HL-60 (cell line): Measurements from ENCODE around the gene SUSD5.

Source experiments
- DNase-seq, 2 experiments: peaks; one replicate each; pipeline ENCODE4 v3.0.0-alpha.2; 2010 to 2020; ENCODE audit warnings: low read depth in 1 of 2, low spot score in 1 of 2
- H3K27ac ChIP-seq: fragments of 250-450 bp; sonication (Bioruptor Pico); replicated peaks from 2 replicates; pipeline ENCODE4 v1.5.1; 2020; ENCODE audit warnings: mild to moderate bottlenecking, moderate library complexity
- H3K27me3 ChIP-seq: fragments of 250-450 bp; sonication (Bioruptor Pico); 2 replicates; pipeline ENCODE4 v1.5.1; 2021; ENCODE audit warnings: mild to moderate bottlenecking, moderate library complexity; ENCODE audit not compliant: insufficient read depth, poor library complexity, severe bottlenecking
- H3K4me3 ChIP-seq: replicated peaks from 2 replicates; pipeline ENCODE4 v1.5.1; 2011; ENCODE audit warnings: mild to moderate bottlenecking, control low read depth, low read length; ENCODE audit not compliant: insufficient read depth
- GABPA ChIP-seq: IDR thresholded peaks from 2 replicates; pipeline ENCODE4 v1.6.1; 2012; ENCODE audit warnings: low read depth
- POLR2AphosphoS5 ChIP-seq: IDR thresholded peaks from 2 replicates; pipeline ENCODE4 v1.6.1; 2012; ENCODE audit warnings: low read depth
- SPI1 ChIP-seq: IDR thresholded peaks from 2 replicates; pipeline ENCODE4 v1.6.1; 2012; ENCODE audit warnings: low read depth, mild to moderate bottlenecking, borderline replicate concordance
- TF ChIP-seq, protein P1 (sequence below): IDR thresholded peaks from one replicate; pipeline ENCODE4 v1.5.1; 2011; ENCODE audit warnings: low read length, control low read depth, inconsistent platforms; ENCODE audit not compliant: insufficient read depth
- TF ChIP-seq, protein P2 (sequence below): IDR thresholded peaks from 2 replicates; pipeline ENCODE4 v1.6.1; 2012; ENCODE audit warnings: low read depth; ENCODE audit not compliant: insufficient replicate concordance

The SUSD5 gene

DNA sequence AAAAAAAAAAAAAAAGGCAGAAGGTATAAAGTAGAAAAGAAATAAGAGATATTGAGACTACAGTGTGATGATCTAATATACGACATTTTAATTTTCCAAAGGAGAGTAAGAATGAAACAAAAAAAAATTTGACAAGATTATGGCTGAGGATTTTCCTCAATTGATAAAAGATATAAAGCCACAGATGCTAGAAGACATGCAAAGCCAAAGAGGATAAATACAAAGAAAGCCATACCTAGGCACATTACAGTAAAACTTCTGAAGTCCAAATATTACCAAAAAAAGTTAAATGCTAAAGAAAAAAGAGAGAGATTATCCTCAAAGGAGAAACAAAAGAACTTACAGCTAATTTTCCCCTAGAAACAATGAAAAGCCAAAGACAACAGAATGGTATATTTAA is 20.3 kb upstream of the SUSD5 start:
- no peak overlapping the region for H3K4me3 ChIP-seq
- DNase-seq, result no peak
- no peak overlapping the region for H3K27ac ChIP-seq
- no peaks in the 10 kb centered on the region for H3K27me3 ChIP-seq
- TF ChIP-seq, protein P1, sequence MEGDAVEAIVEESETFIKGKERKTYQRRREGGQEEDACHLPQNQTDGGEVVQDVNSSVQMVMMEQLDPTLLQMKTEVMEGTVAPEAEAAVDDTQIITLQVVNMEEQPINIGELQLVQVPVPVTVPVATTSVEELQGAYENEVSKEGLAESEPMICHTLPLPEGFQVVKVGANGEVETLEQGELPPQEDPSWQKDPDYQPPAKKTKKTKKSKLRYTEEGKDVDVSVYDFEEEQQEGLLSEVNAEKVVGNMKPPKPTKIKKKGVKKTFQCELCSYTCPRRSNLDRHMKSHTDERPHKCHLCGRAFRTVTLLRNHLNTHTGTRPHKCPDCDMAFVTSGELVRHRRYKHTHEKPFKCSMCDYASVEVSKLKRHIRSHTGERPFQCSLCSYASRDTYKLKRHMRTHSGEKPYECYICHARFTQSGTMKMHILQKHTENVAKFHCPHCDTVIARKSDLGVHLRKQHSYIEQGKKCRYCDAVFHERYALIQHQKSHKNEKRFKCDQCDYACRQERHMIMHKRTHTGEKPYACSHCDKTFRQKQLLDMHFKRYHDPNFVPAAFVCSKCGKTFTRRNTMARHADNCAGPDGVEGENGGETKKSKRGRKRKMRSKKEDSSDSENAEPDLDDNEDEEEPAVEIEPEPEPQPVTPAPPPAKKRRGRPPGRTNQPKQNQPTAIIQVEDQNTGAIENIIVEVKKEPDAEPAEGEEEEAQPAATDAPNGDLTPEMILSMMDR, result no peak

DNA sequence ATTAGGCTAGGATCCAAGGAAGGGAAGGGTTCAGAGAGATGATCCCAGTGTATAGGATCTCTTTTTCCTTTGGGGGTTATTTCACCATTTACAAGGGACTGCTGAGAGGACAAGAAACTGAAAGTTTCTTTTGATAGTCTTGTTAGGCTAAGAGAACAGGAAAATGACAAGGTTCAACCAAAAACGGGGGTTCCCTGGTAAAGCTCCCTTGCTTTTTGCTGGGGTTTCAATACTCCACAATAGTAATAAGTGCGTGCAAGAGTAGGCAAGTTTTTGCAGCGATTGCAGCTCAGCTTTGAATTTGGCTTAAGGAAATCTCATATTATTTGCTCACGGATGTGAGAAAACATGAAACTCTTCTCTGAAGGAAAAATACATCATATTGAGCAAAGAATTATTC is 18.8 kb upstream of the SUSD5 start:
- TF ChIP-seq, protein P1, result no peak
- TF ChIP-seq SPI1 (no peak), GABPA (no peak), POLR2AphosphoS5 (no peak)
- DNase-seq, result no peak
- Histone ChIP-seq H3K4me3 (no peak overlapping the region), H3K27ac (no peak overlapping the region), H3K27me3 (no peaks in the 10 kb centered on the region)

DNA sequence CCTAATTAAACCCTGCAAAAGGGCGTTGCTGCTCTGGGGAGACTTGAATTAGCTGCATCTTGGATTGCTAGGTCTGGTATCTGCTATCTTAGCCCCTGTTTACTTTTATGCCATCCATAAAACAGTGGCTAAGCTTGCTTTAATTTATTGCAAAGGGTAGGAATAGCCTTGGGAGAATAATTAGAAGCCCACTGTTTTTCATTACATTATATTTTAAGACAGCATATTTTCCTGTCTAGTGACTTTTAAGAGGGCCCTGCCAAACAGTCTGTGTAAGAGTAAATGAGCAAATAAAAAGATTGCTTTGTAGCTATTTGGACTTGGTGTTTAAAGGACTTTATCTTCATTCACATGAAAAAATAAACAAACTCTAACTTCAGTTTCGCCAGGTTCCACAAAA is 17.4 kb upstream of the SUSD5 start:
- TF ChIP-seq POLR2AphosphoS5, result no peak
- TF ChIP-seq, protein P2, sequence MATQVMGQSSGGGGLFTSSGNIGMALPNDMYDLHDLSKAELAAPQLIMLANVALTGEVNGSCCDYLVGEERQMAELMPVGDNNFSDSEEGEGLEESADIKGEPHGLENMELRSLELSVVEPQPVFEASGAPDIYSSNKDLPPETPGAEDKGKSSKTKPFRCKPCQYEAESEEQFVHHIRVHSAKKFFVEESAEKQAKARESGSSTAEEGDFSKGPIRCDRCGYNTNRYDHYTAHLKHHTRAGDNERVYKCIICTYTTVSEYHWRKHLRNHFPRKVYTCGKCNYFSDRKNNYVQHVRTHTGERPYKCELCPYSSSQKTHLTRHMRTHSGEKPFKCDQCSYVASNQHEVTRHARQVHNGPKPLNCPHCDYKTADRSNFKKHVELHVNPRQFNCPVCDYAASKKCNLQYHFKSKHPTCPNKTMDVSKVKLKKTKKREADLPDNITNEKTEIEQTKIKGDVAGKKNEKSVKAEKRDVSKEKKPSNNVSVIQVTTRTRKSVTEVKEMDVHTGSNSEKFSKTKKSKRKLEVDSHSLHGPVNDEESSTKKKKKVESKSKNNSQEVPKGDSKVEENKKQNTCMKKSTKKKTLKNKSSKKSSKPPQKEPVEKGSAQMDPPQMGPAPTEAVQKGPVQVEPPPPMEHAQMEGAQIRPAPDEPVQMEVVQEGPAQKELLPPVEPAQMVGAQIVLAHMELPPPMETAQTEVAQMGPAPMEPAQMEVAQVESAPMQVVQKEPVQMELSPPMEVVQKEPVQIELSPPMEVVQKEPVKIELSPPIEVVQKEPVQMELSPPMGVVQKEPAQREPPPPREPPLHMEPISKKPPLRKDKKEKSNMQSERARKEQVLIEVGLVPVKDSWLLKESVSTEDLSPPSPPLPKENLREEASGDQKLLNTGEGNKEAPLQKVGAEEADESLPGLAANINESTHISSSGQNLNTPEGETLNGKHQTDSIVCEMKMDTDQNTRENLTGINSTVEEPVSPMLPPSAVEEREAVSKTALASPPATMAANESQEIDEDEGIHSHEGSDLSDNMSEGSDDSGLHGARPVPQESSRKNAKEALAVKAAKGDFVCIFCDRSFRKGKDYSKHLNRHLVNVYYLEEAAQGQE, result no peak
- no peak for TF ChIP-seq GABPA
- no peak for TF ChIP-seq SPI1
- TF ChIP-seq, protein P1, result no peak
- DNase-seq, result no peak
- Histone ChIP-seq H3K27me3 (no peaks in the 10 kb centered on the region), H3K4me3 (no peak overlapping the region), H3K27ac (no peak overlapping the region)

DNA sequence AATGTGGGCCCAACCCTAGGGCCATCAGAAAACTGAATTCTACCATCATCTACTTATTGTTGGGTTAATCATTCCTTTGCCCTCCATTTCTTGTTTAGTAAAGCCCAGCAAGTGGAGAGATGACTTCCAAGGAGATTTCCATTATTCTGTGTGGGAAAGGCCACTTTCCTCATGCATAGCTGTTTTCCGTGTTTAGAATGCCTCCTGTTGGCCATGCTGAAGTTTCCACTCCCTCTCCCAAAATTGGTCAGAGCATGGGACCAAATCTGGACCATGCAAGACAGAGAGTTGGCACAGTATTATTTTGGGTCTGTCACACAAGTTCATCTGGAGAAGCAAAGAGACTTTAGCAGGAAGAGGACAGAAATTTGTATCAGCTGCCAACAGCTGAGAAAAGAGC is 15.3 kb upstream of the SUSD5 start:
- DNase-seq, result no peak
- TF ChIP-seq POLR2AphosphoS5 (no peak), SPI1 (no peak), GABPA (no peak)
- TF ChIP-seq, protein P1, result no peak
- TF ChIP-seq, protein P2, result no peak
- Histone ChIP-seq H3K4me3 (no peak overlapping the region), H3K27me3 (no peaks in the 10 kb centered on the region), H3K27ac (no peak overlapping the region)
